NCI-H510A (cell line): ENCODE results near the gene CPNE2.

Experiments
- DNase-seq: peaks from one replicate; lab custom pipeline; 2025; lab: John Stamatoyannopoulos, UW

Gene CPNE2

GRCh38 chr16:57123974-57124674 is 31.7 kb downstream of the CPNE2 start:
- DNase-seq = no peak

DNA sequence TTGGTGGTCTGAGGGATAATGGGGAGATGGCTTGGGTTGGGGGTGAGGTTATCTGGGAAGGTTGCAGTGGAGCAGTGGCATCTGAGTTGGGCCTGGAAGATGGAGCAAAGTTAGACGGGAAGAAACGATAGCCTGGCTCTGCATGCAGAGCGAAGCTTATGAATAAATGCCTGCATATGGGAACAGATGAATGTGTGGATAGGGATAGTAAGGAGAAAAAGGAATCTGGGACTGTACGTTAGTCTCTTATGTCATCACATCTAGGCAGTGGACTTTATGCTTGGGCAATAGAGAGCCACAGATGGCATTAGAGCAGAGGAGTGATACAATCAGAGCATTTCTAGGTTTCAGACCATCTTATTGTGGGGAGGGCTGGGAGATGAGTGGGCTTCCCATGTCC is 33.0 kb downstream of the CPNE2 start:
- DNase-seq = no peak

- no peak for DNase-seq
Observed at GRCh38 chr16:57125969-57126368, 33.6 kb downstream of the CPNE2 start.

- no peak for DNase-seq
Observed at GRCh38 chr16:57126411-57126810, 34.0 kb downstream of the CPNE2 start.

- no peak for DNase-seq
Observed at GRCh38 chr16:57127037-57127763, 34.8 kb downstream of the CPNE2 start.

GRCh38 chr16:57127836-57128235 is 35.5 kb downstream of the CPNE2 start:
- DNase-seq = no peak

DNA sequence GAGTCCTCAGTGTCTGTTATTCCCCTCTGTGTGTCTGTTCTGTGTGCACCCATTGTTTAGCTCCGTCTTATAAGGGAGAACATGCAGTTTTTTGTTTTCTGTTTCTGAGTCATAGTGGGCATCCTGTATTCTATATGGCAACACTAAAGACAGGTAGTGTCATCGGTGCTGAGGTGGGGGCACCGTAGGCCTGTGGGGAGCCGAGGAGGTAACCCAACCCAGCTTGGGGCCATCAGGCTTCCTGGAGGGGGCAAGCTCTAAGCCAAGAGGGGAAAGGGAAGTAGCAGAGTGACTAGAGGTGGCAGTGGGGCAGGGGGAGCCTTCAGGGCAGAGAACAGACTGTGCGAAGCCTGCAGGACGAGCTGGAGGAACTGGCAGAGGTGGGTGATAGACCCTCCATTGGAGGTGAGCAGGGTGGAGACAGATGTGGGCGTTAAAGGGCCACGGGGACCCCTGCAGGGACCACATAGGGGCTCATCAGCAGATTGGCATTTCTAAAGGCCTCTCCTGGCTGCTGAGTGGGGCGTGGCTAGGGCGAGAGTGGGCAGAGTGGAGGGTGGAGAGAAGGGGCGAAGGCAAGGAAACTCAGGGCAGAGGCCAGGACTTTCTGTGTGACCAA is 36.5 kb downstream of the CPNE2 start:
- DNase-seq = no peak

GRCh38 chr16:57130950-57131321 is 38.6 kb downstream of the CPNE2 start:
- DNase-seq = no peak

DNA sequence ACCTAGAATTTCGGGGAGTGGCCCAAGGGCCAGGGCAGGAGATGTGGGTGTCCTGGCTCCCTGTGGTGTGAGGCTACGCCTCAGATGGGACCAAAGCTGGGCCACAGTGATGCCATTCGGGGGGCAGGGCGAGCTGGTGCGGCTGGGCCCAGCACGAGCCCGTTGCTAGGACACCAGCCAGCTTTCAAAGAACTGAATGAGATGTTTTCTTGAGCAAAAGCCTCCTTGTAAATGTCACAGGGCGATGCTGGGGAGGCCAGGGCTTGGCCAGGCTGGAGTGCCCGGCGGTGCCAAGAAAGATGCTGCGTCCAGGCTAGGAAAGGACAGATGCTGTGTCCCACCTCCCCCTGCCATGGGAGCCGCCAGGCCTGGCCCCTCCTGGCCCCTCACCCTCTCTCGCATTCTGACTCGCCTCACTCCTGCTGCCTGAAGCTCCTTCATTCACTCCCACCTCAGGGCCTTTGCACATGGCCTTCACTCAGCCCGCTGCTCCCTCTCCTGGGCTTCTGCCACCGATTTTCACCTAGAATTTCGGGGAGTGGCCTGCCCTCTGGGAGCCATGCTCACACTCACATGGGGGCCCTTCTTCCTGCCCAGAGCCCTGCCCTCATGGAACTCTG is 39.1 kb downstream of the CPNE2 start:
- no peak for DNase-seq

GRCh38 chr16:57132470-57132869 is 40.1 kb downstream of the CPNE2 start:
- no peak for DNase-seq

DNA sequence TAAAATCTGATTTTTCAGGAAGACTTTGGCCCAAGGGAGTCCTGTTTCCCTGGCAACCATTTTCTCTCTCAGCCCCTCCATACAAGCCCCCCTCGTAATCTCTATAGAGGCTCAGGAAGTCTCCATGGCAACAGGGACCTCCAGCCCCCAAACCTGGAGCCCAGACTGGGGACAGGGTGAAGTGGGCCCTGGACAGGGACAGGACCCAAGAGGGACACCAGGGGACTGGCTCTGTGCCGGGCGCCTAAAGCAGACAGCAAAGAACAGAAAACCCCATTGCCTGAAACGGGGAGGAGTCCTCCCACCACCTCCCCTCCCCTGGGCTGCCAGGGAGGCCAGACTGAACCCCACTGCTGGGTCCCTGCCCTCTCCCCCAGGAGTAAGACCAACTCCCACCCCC is 40.6 kb downstream of the CPNE2 start:
- no peak for DNase-seq

DNA sequence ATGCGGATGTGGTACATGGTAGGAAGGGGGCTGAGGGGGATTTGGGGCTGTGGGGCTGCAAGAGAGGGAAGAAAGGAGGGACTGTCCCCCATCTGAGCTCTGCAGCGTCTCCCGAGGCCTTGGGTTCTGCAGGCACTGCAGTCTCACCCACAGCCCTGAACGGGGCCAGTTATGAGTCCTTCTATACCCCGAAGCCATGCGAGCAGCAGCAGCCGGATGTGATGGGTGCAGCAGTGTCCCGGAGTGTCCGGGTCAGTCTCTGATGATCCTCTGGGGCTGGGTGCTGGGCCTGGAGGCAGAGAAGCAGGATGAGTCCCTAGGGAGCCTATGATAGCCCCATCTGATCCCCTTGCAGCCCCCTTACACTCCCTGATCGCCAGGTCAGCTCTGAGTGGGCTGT is 41.5 kb downstream of the CPNE2 start:
- DNase-seq = no peak

- DNase-seq = peak; percentile 68
Observed at GRCh38 chr16:57134982-57135381, 42.6 kb downstream of the CPNE2 start.

- DNase-seq = no peak
Observed at GRCh38 chr16:57137043-57137442, 44.7 kb downstream of the CPNE2 start.

DNA sequence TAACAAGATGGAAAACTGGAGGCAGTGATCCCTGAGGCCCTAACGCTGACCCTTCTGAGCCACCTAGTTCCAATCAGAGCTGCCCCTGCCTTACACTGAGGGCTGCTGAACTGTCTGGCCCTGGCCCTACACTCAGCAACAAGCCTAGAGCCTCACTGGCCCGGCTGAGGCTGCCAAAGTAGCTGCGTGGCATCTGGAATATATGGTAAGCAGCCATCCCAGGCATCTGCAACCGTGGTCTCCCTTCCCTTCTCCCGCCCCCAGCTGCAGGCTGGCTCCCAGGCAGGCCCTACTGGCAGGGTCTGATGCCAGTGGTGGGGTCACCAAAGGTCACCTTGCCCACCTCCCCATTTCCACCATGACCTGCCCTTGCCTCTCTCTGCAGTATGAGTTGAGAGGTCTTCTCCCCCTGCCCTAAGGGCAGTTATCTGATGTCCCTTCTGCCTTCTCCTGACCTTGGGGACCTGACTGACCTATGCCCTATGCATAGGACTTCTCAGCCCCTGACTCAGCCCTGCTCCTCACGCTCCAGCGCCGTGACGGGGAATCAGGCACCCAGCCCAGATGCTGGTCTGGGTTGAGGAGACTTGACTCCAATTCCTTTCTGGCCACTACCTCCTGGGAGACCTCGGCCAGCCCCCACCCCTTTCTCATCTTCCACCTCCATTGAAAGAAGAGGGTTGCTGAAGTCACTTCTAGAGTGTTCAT is 45.3 kb downstream of the CPNE2 start:
- DNase-seq = no peak

DNA sequence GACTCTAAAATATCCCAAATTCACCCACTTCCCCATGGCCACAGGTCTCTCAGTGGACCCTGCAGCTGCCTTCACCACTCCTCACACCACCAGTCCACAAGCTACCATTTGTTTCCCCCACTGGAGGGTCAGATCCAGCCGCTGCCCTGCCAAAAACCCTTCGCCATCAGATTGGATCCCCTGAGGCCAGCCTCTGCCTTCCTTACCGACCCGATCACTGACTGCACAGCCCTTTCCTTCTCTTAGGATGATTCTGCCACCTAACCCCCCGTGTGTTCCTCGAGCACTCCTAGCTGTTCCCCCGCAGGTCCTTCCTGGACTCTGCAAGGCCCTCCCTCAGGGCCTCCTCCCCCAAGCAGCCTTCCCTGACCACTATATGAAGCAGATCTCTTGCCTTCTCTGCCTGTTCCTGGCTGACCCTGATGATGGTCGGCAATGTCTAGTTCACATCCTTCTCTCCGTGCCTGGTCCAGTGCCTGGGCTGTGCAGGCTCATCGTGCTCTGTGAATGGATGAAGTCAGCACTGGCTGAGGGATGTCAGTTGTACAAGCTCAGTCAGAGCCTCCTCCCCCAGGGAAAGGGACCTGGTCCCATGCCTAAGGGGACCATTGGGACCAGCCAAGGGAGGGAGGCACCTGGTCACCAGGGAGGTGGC is 46.0 kb downstream of the CPNE2 start:
- DNase-seq = no peak

- DNase-seq = no peak
Observed at GRCh38 chr16:57140931-57141668, 48.7 kb downstream of the CPNE2 start.

GRCh38 chr16:57141822-57142631 is 49.6 kb downstream of the CPNE2 start:
- no peak for DNase-seq

DNA sequence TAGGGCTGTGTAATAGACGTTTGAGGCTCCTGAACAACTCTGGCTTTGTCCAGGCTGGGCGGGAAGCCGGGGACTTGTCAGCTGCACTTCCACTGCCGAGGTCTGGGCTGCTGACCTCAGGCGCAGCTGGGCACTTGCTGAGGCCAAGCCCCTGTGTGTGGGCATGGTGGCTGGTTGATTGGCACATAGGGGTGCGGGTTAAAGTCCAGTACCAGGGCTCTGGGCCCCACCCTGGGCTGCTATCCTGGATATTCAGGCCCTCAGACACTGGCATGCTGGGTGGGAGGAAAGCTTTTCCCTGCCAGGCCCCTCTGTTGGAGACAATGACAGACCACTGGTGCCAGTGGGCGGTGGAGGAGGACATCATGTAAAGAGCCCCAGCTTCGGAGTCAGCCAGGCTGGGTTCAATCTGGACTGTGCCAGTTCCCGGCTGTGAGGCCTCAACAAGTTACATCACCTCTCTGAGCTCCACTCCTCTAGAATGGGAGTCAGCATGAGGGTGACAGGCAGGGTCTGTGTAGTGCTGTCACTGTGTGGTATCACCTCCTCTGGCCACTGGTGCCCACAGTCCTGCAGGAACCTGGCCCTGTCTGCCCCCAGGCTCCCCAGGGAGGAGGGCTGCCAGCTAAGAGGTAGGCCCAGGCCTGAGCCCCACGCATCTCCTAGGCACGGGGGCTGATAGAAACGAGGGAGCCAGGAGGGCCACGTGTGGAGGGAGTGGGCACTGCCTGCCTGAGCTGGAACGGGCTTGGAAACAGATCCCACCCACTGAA is 51.0 kb downstream of the CPNE2 start:
- DNase-seq = no peak
